Effector CD4-positive, alpha-beta T cell (primary cell): ENCODE measurements around the gene PTPRZ1.

Source experiments
- DNase-seq: peaks from one replicate; pipeline ENCODE4 v3.0.0-alpha.2; 2020

The PTPRZ1 gene

DNA sequence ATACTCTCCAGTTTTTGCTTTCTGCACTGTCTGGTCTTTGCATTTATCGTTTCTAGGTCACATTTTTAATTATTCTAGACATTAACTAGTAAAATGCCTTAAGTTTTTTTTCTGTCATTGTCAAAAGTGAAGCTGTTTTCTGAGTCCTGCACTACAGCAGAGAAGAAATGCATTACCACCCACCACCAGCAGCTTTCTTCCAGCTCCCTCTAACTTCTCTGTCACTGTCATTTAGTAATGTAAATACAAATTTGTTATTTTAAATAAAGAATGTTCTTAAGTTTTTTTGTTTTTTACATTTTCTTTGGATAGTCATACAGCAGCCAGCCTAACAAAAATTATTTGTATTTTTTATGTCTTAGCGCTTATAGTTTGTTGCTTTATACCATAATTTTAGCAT is 18.8 kb downstream of the PTPRZ1 start:
- no peak for DNase-seq

DNA sequence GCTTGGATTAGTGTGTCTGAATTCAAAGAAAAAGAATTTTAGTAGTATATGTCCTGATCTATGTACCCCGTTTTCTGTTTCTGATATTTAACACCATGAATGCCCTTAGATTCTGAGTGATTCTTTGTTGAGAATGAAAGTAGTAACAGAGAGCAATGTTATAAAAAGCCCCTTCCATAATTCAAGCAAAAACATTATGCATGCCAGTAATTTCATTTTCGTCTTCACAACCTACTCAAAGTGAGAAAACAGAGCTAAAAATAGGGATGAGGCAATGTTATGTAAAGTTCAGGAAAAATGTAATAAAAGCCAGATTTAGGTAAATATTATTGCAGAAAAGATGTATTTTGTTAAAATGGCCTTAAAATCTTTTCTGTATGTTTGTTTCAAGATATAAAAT is 28.1 kb downstream of the PTPRZ1 start:
- no peak for DNase-seq

DNA sequence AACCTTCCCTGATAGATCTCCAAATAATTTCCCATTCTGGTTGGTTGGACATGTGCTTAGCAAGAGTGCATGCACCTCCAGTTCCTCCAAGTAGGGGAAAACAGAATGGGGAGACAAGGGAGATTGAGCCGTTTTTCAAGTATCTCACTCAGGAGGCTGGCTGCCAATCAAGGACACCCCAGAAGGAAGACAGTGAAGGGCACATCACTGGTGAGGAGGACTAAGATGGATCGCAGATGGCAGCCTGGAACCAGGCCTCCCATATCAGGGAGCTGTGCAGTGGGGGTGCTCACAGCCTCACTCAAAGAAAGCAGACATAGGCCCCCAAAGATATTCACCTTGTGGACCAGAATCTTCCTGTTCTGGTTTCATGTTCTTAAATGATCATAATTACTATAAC is 31.2 kb downstream of the PTPRZ1 start:
- DNase-seq: no peak

DNA sequence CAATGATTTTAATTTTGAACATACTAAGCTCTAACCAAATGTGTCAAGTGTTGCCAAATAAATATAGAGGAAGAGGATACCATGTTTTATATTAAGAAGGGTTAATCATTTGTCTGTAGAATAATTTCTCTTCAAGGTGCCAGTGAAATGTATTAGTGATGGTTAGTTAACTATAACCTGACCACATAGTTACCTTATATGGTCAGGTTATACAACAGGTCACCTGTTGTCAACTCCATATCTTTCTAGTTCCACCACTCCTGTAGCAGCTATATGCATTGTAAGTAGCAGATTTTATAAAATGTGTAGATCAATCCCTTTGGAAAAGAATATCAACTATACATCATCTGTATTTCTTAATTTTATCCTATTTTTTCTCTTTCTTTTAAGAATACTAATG is 35.1 kb downstream of the PTPRZ1 start:
- DNase-seq: no peak

DNA sequence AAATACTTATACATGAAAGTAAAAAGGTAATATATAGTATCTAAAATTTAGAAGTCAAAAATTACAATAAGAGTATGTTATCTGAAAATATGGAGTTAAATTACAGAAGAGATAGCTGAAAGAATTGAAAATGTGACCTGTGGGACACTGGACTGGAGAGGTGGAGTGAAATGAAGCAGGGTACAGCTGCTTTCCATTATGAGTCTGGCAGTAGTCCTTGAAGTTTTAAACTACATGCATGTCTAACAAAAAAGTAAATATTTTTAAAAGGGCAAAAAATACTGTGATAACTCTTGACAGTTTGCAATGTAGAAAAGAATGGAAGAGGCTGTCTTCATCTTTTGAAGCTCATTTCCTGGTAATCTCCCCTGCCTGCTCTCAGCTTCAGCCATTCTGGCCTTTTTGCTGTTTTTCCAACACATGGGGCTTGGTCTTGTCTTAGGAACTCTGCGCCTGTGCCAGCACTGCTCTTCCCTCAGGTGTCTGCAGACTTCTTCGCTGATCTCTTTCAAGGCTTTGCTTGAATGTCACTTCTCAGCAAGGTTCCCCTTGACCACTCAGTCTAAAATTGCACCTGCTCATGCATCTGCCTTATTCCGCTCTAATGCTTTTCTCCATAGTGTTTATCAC is 36.9 kb downstream of the PTPRZ1 start:
- DNase-seq: no peak

DNA sequence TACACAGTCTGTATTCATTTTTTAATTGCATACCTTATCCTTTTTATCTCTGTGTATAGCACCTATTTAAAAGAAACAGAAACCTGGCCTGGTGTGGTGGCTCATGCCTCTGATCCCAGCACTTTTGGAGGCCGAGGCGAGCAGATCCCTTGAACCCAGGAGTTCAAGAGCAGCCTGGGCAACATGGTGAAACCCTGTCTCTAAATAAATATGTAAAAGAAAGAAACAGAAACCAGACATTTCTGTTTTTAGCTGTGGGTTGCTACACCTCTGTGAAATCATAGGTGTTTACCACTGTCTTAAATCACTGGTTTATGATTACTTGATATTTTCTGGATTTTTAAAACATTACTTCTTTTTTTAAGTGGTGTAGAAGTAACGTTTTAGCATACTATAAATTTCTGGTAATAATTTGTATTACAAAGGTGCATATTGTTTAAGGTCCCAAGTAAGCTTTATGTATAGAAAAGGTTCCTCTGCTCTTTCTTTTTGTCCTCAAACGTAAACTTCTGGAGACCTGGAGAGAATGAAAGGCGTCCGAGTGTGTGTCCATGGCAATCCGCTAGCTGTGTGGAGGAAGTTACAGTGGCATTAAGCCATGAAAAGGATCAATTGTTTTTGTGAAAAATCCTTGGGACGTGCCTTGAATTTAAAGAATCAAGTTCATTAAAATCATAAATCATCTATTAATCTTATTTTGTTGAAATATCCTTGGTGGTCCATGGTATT is 41.1 kb downstream of the PTPRZ1 start:
- no peak for DNase-seq

DNA sequence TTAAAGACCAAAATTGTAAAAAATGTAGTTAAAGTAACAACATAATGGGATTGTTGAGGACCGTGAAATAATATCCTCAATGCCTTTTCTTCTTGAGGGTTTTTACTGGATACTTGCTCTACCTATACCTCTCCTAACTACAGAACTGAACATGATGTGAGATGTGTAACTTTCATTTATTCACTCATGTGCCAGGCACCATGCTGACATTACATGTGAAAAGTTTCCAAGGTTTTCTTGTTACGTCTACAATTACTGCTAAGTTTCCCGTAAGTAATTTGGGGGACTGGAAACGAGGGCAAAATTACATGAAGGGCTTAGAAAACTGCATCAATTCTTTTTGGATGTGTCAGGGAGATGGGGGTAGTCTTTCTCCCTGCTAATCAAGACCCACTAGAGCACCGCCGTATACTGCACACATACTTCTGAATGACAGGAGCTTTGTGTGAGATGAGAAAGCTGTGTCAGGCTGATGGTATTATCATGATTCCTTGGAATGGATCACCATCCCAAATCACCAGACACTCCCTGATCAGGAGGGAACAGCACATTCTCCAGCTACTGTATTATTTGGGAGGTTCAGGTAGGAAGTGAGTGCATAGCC is 41.8 kb downstream of the PTPRZ1 start:
- DNase-seq: no peak

DNA sequence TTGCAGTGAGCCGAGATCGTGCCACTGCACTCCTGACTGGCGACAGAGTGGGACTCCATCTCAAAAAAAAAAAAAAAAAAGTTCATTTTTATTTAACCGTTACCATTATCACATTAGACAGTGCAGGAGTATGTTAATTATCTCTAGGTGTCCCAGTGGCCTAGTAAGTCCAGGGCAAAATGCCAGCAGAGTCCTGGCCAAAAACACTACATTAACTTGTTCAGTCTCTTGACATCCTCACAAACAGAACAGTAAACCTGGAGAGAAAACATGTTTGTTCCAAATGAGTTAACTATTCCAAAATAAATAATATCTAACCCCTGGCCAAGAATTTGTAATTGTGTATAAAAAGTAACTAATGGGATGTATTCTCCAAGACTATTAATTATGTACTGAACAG is 43.2 kb downstream of the PTPRZ1 start:
- no peak for DNase-seq

DNA sequence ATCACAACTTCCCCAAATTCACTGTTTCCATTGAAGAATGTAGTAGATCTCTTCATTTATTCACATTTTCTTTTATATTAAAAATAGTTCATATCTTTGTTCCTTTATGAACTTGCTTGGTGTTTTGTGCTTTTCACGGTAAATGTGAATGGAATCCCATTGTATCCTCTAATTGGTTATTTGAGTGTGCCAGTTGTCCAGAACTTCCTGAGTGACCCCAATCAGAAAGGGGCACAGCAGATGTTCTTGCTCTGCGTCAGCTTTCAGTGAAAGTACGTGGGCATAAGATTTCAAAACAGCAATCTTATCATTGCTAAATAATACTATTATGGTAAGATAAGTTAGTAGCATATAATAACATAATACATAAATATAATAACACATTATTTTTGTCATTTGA is 47.0 kb downstream of the PTPRZ1 start:
- DNase-seq: no peak

DNA sequence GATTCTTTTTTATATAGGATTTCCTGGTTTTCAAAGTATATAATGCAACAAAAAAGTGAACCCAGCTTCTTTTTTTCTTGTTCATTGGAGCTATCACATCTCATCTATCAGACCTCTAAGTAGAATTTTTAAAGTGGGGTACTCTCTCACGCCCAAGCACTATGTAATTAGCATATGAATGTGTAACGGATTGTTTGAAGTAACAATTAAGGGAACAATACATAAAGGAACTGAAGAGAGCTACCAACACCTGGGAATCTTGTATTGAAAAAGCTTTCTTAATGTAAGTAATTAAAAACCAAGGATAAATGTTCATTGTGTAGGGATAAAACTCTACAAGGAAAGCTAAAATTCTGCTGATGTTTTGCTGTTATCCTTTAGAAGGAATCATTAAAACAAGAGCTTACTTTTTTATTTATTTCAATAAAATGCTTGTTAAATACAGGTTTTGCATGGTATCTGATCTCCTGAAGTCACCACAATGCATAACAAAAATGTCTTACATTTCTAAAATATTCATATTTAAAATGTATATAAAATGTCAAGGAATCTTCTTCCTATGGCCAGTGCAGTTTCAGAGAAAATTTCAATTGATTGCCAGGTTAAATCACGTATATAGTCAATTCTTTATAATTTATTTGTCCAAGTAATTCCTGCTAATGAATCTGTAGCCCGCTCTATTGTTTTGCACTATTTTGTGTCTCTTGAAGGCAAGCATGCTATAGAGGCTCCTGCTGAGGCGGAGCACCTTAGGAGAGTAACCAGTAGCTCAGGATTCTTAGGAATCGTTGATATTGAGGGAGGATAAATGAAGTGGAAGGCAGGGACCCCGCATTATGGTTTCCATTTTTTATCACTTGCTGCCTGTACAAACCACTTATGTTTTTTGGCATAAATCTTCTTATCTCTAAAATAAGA is 51.6 kb downstream of the PTPRZ1 start:
- no peak for DNase-seq

DNA sequence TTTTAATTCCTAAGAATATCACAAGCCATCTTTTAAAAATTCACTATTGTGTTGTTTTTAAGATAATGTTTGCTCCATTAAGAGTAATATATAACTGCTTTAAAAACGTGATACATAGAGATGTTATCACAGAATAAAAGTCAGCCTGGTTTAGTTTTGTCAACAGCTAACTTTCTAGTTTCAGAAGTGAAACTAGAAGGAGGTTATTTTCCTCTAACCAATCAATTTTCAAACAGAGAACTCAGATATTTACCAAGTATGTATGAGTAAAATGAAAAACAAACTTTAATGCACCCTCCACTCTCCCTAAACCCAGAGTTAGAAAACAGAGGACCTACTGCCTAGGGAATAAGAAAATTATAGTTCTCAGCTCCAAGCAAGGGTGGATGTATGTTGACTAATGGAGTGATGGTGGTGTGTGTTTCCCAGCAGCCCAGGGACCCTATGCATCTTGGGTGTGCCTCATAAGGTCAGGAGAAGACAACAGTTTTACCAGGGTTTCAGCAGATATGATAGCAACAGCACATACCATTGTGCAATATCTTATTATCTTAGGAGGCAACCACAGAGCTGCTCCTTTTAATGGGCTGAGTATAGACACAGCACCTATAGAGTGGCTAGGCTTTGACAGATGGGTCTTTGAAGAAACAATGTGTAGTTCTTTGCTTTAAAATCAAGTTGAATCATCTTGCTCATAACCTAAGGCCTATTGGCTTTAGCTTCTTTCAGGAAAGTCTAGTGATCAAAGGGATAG is 58.4 kb downstream of the PTPRZ1 start:
- DNase-seq: no peak

DNA sequence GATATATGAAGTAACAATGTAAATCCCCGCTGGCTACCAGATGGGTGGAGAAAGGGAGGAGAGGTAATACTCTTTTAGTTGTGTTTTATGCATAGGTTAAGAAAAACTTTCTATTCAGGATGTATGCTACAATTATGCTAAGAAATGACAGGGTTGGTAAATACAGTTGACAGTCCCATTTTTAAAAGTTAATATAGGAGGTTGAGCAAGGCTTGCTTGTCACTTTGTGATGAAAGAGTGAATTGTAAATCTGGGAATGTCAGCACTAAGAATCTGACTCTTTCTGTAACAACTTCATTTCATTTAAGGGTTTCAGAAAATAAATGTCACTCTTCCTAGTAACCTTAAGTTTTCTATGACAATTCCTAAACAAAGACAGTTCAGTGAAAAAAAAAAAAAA is 59.8 kb downstream of the PTPRZ1 start:
- DNase-seq: no peak

DNA sequence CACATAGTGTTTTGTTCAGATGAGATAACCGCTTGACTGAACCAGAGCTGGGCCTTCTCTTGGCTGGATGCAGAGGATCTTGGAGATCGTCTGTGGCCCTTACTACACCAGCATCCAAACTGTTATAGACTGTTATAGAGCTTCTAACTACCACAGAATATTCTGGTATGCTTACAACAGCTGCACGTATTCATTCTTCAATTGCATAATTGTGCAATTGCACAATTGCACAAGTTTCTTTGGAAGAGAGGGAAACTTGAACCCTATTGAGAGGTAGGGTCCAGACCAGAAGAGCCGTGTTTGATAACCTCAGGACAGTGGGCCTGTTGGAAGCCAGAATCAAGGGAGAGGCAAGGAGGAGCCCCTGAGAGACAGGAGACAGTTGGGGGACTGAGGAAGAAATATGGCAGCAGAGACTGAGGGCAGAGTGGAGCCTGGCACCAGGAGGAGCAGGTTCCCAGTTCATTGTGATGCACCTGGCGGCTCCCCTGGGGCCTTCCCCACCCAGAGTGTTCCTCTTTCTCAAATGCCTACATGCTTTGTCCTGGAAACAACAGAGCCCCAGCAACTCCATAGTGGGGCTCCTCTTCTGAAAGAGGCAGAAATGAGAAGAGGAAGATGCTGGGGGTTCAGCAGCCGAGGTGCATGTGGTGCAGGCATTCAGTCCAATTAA is 64.1 kb downstream of the PTPRZ1 start:
- no peak for DNase-seq

DNA sequence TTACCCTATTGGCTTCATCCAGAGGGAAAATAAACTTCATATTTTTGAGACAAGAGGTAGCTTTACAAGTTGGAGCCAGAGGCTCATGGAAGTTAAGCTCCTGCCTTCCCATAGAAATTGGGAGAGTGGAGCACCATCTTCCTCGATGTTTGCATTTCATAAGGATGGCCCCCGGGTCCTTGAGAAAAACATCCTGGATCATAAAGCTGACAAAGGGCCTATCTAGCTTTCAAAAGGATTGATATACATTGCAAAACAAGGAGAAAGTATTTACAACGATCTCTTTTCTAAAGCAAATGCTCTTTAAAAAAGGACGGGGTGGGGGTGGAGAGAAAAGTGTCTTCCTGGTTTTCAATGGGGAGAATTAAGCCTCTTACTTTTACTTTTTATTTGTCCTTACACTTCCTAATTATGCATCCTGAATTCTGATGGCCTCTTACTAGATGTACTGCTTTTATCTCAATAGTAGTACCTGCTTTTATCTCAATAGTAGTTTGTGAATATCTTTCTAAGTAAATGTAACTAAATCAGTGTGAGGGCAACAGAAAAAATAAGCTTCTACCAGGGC is 65.6 kb downstream of the PTPRZ1 start:
- no peak for DNase-seq

DNA sequence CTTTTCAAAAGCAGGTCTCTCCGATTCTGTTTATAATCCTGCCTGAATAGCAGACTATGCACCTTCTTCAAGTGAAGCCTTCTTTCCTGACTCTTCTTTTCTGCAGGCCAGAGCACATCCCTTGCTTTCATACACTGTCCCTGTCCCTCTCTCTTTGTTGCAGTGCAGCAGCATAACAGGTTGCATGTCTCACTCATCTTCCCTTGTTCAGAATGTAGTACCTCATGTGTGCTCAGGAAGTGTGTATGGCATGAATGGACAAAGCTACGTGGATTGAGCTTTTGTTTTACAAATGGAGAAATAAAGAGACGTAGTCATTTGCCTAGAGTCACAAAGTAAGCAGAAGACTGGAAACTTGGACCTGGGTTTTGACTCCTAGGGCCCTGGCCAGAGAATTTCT is 68.0 kb downstream of the PTPRZ1 start:
- DNase-seq: no peak

DNA sequence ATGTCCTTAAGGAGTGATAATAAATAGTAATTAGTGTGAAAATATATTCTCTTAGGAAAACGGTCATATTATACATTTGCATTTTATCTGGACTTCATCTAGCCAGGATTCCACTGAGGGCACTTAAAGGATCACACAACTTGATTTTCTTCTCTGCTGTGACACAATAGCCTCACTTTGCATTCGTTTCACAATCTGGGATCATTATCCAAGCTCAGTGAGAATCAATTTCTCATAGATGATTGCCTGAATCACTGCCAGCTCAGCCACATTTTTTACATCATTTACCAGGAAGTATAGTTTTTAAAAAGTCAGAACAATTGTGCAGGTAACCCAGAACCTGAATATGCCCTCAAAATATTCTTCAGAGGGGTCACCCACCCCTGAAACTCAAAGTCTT is 68.9 kb downstream of the PTPRZ1 start:
- no peak for DNase-seq

DNA sequence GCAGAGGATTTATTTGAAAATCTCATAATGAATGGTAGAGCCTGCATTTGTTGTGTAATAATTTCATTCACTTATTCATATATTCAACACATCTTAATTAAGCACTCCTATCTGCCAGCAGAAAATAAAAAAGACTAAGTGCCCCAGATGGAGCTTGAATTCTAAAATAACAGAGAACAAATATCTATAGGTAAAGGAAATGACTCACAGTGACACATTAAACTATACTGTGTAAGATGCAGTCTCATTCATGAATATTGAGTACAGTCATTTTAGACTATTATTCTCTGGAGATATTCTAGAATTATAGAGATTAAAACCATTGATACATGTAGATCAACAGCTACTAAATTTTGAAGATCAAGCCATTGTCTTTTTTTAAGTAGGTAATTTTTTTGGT is 72.1 kb downstream of the PTPRZ1 start:
- DNase-seq: no peak

DNA sequence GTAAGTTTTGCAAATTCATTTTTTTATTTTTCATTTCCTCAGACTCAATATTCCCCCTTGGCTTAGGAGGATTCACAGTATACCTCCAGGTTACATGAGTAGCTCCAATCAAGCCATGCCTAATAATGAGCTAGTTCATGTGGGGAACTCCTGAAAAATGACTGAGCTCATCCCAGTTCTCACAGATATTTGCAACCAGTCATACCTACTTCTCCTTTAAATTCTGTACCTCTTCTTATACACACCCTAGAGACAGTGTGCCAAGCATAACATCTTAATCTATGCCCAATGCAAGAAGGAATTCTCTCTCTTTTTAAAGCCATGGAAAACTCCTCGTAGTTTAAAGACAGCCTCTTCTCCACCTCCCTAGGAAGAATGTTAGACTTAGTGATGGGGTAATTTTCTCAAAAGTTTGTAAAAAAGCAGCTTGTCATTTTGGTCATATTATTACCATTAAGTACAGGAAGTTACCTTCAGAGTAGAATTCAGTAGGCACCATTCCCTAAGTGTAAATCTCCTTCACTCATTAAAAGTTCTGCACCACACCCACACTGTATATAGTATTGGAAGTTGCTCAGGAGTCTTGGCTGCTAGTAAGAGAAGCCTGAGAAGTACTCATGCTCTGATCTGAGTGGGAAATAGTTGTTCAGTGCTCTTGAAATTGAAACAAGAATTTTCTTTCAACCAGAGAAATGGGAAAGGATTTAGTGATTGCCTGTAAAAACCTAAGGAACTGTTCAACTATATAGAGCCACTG is 72.7 kb downstream of the PTPRZ1 start:
- no peak for DNase-seq

DNA sequence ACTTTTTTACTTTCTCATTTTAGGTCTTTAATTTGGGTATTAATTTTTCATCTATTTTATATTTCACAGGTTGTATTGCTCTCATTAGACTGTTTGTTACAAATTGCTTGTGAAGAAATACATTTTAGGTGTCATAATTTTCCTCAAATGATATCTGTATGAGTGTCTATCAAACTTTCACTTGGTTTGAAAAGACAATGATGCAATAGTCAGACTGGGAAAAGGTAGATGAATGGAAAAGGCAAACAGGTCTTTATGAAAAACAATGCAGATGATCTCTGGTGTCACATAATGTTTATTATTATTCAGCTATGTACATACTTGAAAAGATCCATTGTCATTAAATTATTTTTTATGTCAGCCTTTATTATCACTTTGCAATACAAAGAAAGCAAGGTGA is 80.2 kb downstream of the PTPRZ1 start:
- no peak for DNase-seq

DNA sequence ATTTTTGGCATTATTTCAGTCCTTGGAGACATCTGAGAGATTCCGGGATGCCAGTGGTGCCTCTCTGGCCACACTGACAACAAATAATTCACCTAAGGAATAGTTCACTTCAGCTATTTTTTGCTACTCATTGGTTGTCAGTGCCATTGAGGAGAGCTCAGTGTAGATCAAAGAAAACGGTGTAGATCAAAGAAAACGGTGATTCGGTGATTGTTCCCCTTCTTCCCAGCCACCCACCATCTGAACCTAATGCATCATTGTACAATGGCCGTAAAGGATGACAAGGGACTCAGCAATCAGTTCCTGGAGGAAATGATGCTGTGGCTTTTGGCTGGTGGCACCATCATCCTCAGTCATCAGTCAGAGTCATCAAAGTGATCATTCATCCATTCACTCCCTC is 80.6 kb downstream of the PTPRZ1 start:
- no peak for DNase-seq

DNA sequence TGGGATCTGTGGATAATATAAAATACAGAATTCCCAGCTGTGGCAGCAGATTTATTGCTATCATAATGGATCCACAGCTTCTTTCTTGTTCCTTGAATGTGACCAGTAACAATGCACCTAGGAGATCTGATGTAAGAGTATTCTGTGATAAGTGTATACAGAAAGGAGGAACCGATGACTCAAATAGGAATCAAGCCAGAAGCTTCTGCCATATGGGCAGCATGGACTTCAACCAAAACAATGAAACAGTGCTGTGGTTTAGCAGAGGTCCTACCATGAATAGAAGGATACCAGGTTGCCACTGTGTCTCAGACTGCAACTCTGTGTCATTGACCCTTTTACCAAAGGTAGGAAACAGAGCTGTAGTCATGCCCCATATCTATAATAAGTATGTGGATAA is 81.8 kb downstream of the PTPRZ1 start:
- no peak for DNase-seq
